K562 (cell line): ENCODE measurements around the gene SEPTIN14. TPM values are rescaled to one million over a fixed set of nuclear protein-coding genes. Genes with fewer than 3 reads are reported as not detected.

Experiments
- NCOA4 ChIP-seq: fragments of 450-650 bp; IDR thresholded peaks from 2 replicates; pipeline ENCODE4 v1.6.1; 2018; ENCODE audit warnings: mild to moderate bottlenecking; ENCODE audit not compliant: partially characterized antibody
- RFX7 ChIP-seq: fragments of 250-450 bp; sonication (Bioruptor Pico); IDR thresholded peaks from 2 replicates; pipeline ENCODE4 v1.5.1; 2021; ENCODE audit warnings: mild to moderate bottlenecking
- polyA plus RNA-seq, 8 experiments: library from polyadenylated mRNA; depleted of rRNA in 4 of 8; stranded (reverse) in 5 of 8; unstranded in 3 of 8; fragments of >200 nt; fragmentation: Nextera tagmentation in 2 of 8; fragmentation: Illumina TruSeq in 1 of 8; extraction: Ambion mirVana in 2 of 8; extraction: Trizol in 1 of 8; gene quantifications; 2 replicates each; pipeline versions ENCODE4 v1.2.1 to v1.2.3, GENCODE V29; 2011 to 2014; ENCODE audit warnings: inconsistent platforms in 1 of 8, missing spikeins in 1 of 8
- total RNA-seq, 7 experiments: library from RNA; depleted of rRNA in 6 of 7; stranded (reverse); fragments of >200 nt in 6 of 7; fragmentation: Illumina TruSeq in 2 of 7; extraction: Trizol in 2 of 7; gene quantifications; 2 replicates each; pipeline versions ENCODE4 v1.2.1 to v1.2.3, GENCODE V29; 2011 to 2021; ENCODE audit warnings: low replicate concordance in 1 of 7
- TF ChIP-seq, protein P1 (sequence below), 2 experiments: fragments of 450-650 bp; formaldehyde crosslinking in 1 of 2; IDR thresholded peaks; 2 replicates each; pipeline versions ENCODE4 v1.4.0 to v1.6.1; 2014 to 2020; ENCODE audit warnings: mild to moderate bottlenecking in 2 of 2, borderline replicate concordance in 1 of 2, low read depth in 1 of 2
- TF ChIP-seq, protein P2 (sequence below): fragments of 250-450 bp; sonication (Bioruptor Pico); IDR thresholded peaks from 2 replicates; pipeline ENCODE4 v1.8.0; 2022; ENCODE audit warnings: inconsistent platforms, mild to moderate bottlenecking, moderate library complexity, borderline replicate concordance

Gene SEPTIN14
- total and polyA plus RNA-seq, 9 of the 15 experiments (the other 6 are each of a cell fraction or from before 2014, with no cell fraction given), result 0.04 to 0.10 (median 0.04) TPM; not detected in 1

DNA sequence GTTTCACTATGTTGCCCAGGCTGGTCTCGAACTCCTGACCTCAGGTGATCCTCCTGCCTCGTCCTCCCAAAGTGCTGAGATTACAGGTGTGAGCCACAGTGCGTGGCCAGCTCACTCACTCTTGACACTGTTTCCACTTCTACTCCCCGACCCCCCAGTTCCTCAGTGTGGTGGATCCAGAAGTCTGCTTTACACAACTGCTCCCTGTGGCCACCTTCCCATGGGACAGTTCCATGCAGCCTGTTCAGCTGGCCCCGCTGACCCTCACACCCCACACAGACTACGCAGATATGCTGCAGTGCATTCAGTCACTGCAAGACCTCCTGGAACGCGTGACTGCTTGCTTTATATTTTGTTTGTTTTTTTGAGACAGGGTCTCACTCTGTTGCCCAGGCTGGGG, 86.4 kb downstream of the SEPTIN14 start (continued):
- TF ChIP-seq, protein P1, sequence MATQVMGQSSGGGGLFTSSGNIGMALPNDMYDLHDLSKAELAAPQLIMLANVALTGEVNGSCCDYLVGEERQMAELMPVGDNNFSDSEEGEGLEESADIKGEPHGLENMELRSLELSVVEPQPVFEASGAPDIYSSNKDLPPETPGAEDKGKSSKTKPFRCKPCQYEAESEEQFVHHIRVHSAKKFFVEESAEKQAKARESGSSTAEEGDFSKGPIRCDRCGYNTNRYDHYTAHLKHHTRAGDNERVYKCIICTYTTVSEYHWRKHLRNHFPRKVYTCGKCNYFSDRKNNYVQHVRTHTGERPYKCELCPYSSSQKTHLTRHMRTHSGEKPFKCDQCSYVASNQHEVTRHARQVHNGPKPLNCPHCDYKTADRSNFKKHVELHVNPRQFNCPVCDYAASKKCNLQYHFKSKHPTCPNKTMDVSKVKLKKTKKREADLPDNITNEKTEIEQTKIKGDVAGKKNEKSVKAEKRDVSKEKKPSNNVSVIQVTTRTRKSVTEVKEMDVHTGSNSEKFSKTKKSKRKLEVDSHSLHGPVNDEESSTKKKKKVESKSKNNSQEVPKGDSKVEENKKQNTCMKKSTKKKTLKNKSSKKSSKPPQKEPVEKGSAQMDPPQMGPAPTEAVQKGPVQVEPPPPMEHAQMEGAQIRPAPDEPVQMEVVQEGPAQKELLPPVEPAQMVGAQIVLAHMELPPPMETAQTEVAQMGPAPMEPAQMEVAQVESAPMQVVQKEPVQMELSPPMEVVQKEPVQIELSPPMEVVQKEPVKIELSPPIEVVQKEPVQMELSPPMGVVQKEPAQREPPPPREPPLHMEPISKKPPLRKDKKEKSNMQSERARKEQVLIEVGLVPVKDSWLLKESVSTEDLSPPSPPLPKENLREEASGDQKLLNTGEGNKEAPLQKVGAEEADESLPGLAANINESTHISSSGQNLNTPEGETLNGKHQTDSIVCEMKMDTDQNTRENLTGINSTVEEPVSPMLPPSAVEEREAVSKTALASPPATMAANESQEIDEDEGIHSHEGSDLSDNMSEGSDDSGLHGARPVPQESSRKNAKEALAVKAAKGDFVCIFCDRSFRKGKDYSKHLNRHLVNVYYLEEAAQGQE (IDR thresholded peaks at IDR 0.05; ENCODE audit: borderline replicate concordance), result no peak
- TF ChIP-seq, protein P1 (CRISPR knock-in tag; IDR thresholded peaks at IDR 0.05; ENCODE audit: low read depth), result no peak
- TF ChIP-seq, protein P2, sequence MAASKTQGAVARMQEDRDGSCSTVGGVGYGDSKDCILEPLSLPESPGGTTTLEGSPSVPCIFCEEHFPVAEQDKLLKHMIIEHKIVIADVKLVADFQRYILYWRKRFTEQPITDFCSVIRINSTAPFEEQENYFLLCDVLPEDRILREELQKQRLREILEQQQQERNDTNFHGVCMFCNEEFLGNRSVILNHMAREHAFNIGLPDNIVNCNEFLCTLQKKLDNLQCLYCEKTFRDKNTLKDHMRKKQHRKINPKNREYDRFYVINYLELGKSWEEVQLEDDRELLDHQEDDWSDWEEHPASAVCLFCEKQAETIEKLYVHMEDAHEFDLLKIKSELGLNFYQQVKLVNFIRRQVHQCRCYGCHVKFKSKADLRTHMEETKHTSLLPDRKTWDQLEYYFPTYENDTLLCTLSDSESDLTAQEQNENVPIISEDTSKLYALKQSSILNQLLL (CRISPR knock-in tag), result no peak
- no peak for TF ChIP-seq NCOA4
- TF ChIP-seq RFX7 (CRISPR knock-in tag), result no peak
- TF ChIP-seq, all 486 proteins: peak for 0
